ENCODE data around the gene ZNF598.

DNA sequence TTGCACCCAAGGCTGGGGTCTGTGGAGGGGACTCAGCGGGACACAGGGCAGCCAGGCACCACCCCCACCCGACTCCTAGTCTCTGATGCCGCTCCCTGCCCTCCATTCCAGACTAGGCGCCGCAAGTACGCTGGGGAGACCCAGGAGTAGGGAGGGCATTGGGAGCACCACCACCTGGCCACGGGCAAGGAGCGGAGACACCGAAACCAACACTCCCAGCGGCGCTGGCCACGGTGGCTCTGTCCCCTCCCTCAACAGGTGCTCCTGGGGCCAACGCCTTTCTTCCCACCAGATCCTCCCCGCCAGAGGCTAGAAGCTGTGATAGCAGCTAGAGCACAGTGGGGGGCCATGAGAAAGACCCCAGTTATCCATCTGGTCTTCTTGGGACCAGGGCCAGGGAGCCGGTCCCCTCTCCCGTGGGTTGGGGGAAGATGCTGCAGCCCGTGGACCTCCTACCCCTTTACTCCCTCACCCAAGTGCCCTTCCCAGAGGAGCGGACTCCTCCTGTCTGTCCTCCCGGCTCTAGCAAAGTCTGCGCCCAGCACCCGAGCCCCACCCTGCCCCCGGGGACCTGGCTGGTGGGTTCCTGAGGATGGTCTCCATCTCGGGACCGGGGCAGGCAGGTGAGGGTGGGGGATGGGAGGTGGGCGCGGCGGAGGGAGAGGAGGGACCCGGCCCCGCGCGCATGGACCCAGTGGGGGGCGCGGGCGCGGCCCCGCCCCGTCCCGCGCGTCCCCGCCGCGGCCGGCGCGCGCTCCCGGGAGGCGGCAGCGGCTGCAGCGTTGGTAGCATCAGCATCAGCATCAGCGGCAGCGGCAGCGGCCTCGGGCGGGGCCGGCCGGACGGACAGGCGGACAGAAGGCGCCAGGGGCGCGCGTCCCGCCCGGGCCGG is 20.2 kb downstream of the ZNF598 start, which contains the start of gene SYNGR3:
- TF ChIP-seq, protein P1, sequence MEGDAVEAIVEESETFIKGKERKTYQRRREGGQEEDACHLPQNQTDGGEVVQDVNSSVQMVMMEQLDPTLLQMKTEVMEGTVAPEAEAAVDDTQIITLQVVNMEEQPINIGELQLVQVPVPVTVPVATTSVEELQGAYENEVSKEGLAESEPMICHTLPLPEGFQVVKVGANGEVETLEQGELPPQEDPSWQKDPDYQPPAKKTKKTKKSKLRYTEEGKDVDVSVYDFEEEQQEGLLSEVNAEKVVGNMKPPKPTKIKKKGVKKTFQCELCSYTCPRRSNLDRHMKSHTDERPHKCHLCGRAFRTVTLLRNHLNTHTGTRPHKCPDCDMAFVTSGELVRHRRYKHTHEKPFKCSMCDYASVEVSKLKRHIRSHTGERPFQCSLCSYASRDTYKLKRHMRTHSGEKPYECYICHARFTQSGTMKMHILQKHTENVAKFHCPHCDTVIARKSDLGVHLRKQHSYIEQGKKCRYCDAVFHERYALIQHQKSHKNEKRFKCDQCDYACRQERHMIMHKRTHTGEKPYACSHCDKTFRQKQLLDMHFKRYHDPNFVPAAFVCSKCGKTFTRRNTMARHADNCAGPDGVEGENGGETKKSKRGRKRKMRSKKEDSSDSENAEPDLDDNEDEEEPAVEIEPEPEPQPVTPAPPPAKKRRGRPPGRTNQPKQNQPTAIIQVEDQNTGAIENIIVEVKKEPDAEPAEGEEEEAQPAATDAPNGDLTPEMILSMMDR (IDR thresholded peaks at IDR 0.05) = no peak
- TF ChIP-seq EP300 (IDR thresholded peaks at IDR 0.05) (no peak), POLR2A (IDR thresholded peaks at IDR 0.05) (no peak), POLR2AphosphoS5 (IDR thresholded peaks at IDR 0.05) (no peak)
